Measurements from ENCODE around the gene GPANK1. TPM values are rescaled to one million over a fixed set of nuclear protein-coding genes. Genes with fewer than 3 reads are reported as not detected.

The GPANK1 gene
- total and polyA plus RNA-seq, 2 of the 13 experiments (the other 11 are each of a cell fraction or from before 2014, with no cell fraction given) = 15.4 to 22.8 TPM

GRCh38 chr6:31655349-31656237 is 9.2 kb downstream of the GPANK1 start, which contains the start of gene APOM (continued):
- TF ChIP-seq ZBTB46 (CRISPR knock-in tag; IDR thresholded peaks at IDR 0.05; ENCODE audit: borderline replicate concordance) (no peak), ZUFSP (CRISPR knock-in tag; IDR thresholded peaks at IDR 0.05; ENCODE audit: borderline replicate concordance) (no peak), ZMYM3 (CRISPR knock-in tag; IDR thresholded peaks at IDR 0.05) (peak; percentile 80), IRF2 (CRISPR knock-in tag; IDR thresholded peaks at IDR 0.05) (peak; percentile 93), ZNF549 (CRISPR knock-in tag; IDR thresholded peaks at IDR 0.05) (peak; percentile 59; the same call in 1 of the 2 replicates), HNF4A (CRISPR knock-in tag; IDR thresholded peaks at IDR 0.05) (peak; percentile 99), FOXJ3 (CRISPR knock-in tag; IDR thresholded peaks at IDR 0.05; ENCODE audit: borderline replicate concordance) (peak; percentile 94; the same call in 1 of the 2 replicates), HNRNPL (IDR thresholded peaks at IDR 0.05; ENCODE audit: low read depth, low read length) (no peak), ZNF546 (CRISPR knock-in tag; conservative IDR thresholded peaks at IDR 0.05) (no peak), ZNF567 (CRISPR knock-in tag; IDR thresholded peaks at IDR 0.05; ENCODE audit: borderline replicate concordance) (peak; percentile 64; the same call in 1 of the 2 replicates), RXRB (CRISPR knock-in tag; IDR thresholded peaks at IDR 0.05; ENCODE audit: borderline replicate concordance) (peak; percentile 96), HMGXB3 (CRISPR knock-in tag; IDR thresholded peaks at IDR 0.05; ENCODE audit: borderline replicate concordance) (peak; percentile 49), USF2 (IDR thresholded peaks at IDR 0.05; ENCODE audit: low read depth, low read length) (no peak), USF2 (CRISPR knock-in tag; IDR thresholded peaks at IDR 0.05; ENCODE audit: borderline replicate concordance) (no peak; the same call in 1 of the 2 replicates), MAX (IDR thresholded peaks at IDR 0.05) (no peak)

All from HepG2 (cell line).